Skeletal muscle satellite cell (primary cell): Measurements from ENCODE around the gene SPSB2. TPM values are rescaled to one million over a fixed set of nuclear protein-coding genes. Genes with fewer than 3 reads are reported as not detected.
A peak's percentile ranks its signal among the peaks of the same experiment; 100 is the strongest.

Source experiments
- H3K27me3 ChIP-seq: 2 replicates; pipeline ENCODE4 v1.7.0; 2013; ENCODE audit warnings: low read length; ENCODE audit not compliant: control insufficient read depth, insufficient read depth
- H3K36me3 ChIP-seq: 2 replicates; pipeline ENCODE4 v1.7.0; 2013; ENCODE audit warnings: mild to moderate bottlenecking, control low read depth, low read length; ENCODE audit not compliant: insufficient read depth
- H3K4me1 ChIP-seq: 2 replicates; pipeline ENCODE4 v1.7.0; 2013; ENCODE audit warnings: low read length; ENCODE audit not compliant: control insufficient read depth, insufficient read depth
- H3K4me2 ChIP-seq: 2 replicates; pipeline ENCODE4 v1.7.0; 2013; ENCODE audit warnings: mild to moderate bottlenecking, low read length
- H3K4me3 ChIP-seq: 2 replicates; pipeline ENCODE4 v1.7.0; 2013; ENCODE audit warnings: low read length
- H3K9ac ChIP-seq: 2 replicates; pipeline ENCODE4 v1.7.0; 2013; ENCODE audit warnings: mild to moderate bottlenecking, low read depth, low read length, moderate library complexity
- H3K9me3 ChIP-seq: replicated peaks from 2 replicates; pipeline ENCODE4 v1.7.0; 2013; ENCODE audit warnings: mild to moderate bottlenecking, control low read depth, low read length
- total RNA-seq: library from RNA; depleted of rRNA; stranded (reverse); fragments of >200 nt; gene quantifications from 2 replicates; pipeline ENCODE4 v1.2.3, GENCODE V29; 2012; rRNA removed

Gene SPSB2
- 3.3 and 3.7 TPM in 2 replicates for total RNA-seq

- peak within 1 kb of the TSS; percentile 99 for H3K4me2 ChIP-seq
- H3K27me3 ChIP-seq, result no peaks in the 10 kb centered on the region
- H3K9ac ChIP-seq, result peak within 1 kb of the TSS; percentile 86
- H3K4me1 ChIP-seq, result peaks cover 34% of the 10 kb centered on the region
- H3K4me3 ChIP-seq, result peak within 1 kb of the TSS; percentile 81
- H3K9me3 ChIP-seq, result no peaks in the 10 kb centered on the region
- H3K36me3 ChIP-seq, result peaks cover 36% of the 10 kb centered on the region
These were observed at the start of gene SPSB2 for GRCh38 chr12:6873094-6874014. SPSB2 (minus strand) TSS chr12:6873303; CDS start chr12:6872901, 402 bp downstream.

- peaks cover 32% of the 10 kb centered on the region for H3K4me1 ChIP-seq
- H3K27me3 ChIP-seq, result no peaks in the 10 kb centered on the region
- no peak overlapping the region for H3K4me2 ChIP-seq
- H3K9me3 ChIP-seq, result no peaks in the 10 kb centered on the region
- H3K9ac ChIP-seq, result no peak overlapping the region
- H3K36me3 ChIP-seq, result peaks cover 16% of the 10 kb centered on the region
- no peak overlapping the region for H3K4me3 ChIP-seq
These were observed 49.2 kb upstream of the SPSB2 start for GRCh38 chr12:6921996-6922946.

GRCh38 chr12:6921539-6921938, 48.4 kb upstream of the SPSB2 start:
- no peaks in the 10 kb centered on the region for H3K9me3 ChIP-seq
- no peak overlapping the region for H3K4me2 ChIP-seq
- no peak overlapping the region for H3K4me3 ChIP-seq
- no peaks in the 10 kb centered on the region for H3K27me3 ChIP-seq
- peaks cover 20% of the 10 kb centered on the region for H3K36me3 ChIP-seq
- H3K4me1 ChIP-seq, result peaks cover 32% of the 10 kb centered on the region
- H3K9ac ChIP-seq, result no peak overlapping the region

- no peak overlapping the region for H3K9ac ChIP-seq
- H3K4me3 ChIP-seq, result no peak overlapping the region
- no peak overlapping the region for H3K4me2 ChIP-seq
- peaks cover 20% of the 10 kb centered on the region for H3K4me1 ChIP-seq
- no peaks in the 10 kb centered on the region for H3K9me3 ChIP-seq
- no peaks in the 10 kb centered on the region for H3K27me3 ChIP-seq
- H3K36me3 ChIP-seq, result peaks cover 21% of the 10 kb centered on the region
These were observed 46.5 kb upstream of the SPSB2 start for GRCh38 chr12:6919588-6919987.

GRCh38 chr12:6917491-6918231, 44.6 kb upstream of the SPSB2 start:
- peaks cover 20% of the 10 kb centered on the region for H3K36me3 ChIP-seq
- no peak overlapping the region for H3K4me3 ChIP-seq
- no peak overlapping the region for H3K4me2 ChIP-seq
- H3K27me3 ChIP-seq, result no peaks in the 10 kb centered on the region
- peaks cover 22% of the 10 kb centered on the region for H3K4me1 ChIP-seq
- no peak overlapping the region for H3K9ac ChIP-seq
- no peaks in the 10 kb centered on the region for H3K9me3 ChIP-seq

- Histone ChIP-seq H3K4me3 (no peak overlapping the region), H3K27me3 (no peaks in the 10 kb centered on the region), H3K36me3 (peaks cover 10% of the 10 kb centered on the region), H3K9me3 (no peaks in the 10 kb centered on the region), H3K4me2 (no peak overlapping the region), H3K9ac (no peak overlapping the region), H3K4me1 (peaks cover 22% of the 10 kb centered on the region)
These were observed 43.5 kb upstream of the SPSB2 start for GRCh38 chr12:6916426-6917200.

GRCh38 chr12:6915789-6916285, 42.7 kb upstream of the SPSB2 start:
- no peak overlapping the region for H3K9ac ChIP-seq
- peaks cover 10% of the 10 kb centered on the region for H3K36me3 ChIP-seq
- no peaks in the 10 kb centered on the region for H3K27me3 ChIP-seq
- H3K9me3 ChIP-seq, result no peaks in the 10 kb centered on the region
- peaks cover 22% of the 10 kb centered on the region for H3K4me1 ChIP-seq
- H3K4me2 ChIP-seq, result peak overlapping the region; percentile 92
- peak overlapping the region; percentile 85 for H3K4me3 ChIP-seq

- Histone ChIP-seq H3K36me3 (peaks cover 10% of the 10 kb centered on the region), H3K4me2 (peak overlapping the region; percentile 92), H3K27me3 (no peaks in the 10 kb centered on the region), H3K4me3 (peak overlapping the region; percentile 85), H3K9ac (peak overlapping the region; percentile 72), H3K4me1 (peaks cover 22% of the 10 kb centered on the region), H3K9me3 (no peaks in the 10 kb centered on the region)
These were observed 42.1 kb upstream of the SPSB2 start for GRCh38 chr12:6914947-6915788.

GRCh38 chr12:6914246-6914946, 41.3 kb upstream of the SPSB2 start, which contains the start of gene ENO2:
ENO2 (plus strand) TSS chr12:6914580; CDS start chr12:6915833, 1,253 bp downstream.
- peaks cover 10% of the 10 kb centered on the region for H3K36me3 ChIP-seq
- peak within 1 kb of the TSS; percentile 85 for H3K4me3 ChIP-seq
- H3K9ac ChIP-seq, result peak within 1 kb of the TSS; percentile 72
- peak within 1 kb of the TSS; percentile 92 for H3K4me2 ChIP-seq
- H3K4me1 ChIP-seq, result peaks cover 22% of the 10 kb centered on the region
- no peaks in the 10 kb centered on the region for H3K27me3 ChIP-seq
- no peaks in the 10 kb centered on the region for H3K9me3 ChIP-seq
